ENCODE results near the gene ESAM. TPM values are rescaled to one million over a fixed set of nuclear protein-coding genes. Genes with fewer than 3 reads are reported as not detected.

Gene ESAM
- total RNA-seq, 2 donors from 2014 or later, result 54.2 to 116 TPM

DNA sequence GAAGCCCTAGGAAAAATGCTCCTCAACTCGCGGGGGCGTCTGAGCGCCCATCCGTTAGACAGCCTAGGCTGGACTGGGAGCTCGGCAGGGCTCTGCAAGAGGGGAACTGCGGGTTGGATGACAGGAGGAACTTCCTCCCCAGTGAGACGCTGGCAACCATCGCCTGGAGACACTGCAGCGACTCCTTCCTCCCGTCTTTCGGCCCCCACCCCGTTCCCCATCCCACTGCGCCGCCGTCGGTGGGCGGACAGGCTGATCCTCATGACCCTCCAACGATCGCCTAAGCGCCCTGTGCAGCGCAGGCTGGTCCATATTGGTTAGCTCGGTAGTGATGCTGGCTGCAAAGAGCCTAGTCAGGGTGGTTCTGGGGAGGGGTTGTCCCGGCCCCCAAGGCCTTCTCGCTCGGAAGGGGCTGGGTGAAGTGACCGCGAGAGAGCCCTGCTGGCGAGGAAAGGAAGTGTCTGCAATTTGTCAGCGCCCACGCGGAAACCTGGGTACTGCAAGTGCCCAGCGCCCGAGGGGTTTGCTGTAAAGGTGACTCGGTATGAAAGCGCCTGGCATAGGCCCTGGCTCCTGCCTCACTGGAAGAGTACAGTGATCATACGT, 21.7 kb downstream of the ESAM start:
- Histone ChIP-seq H3K27me3 (replicated peaks; ENCODE audit: insufficient read depth) (no peaks in the 10 kb centered on the region), H3K36me3 (no peaks in the 10 kb centered on the region), H3K4me1 (ENCODE audit: control insufficient read depth in 1 of 2, low read depth in 2 of 2) (peaks cover 6 to 23% of the 10 kb centered on the region in 2 donors), H3K9me3 (no peaks in the 10 kb centered on the region), H3K4me3 (peak overlapping the region; percentile 82), H3K27ac (peak overlapping the region; percentile 19 to 45)
- DNase-seq (ENCODE audit: low spot score) (no peak), ATAC-seq (ENCODE audit: insufficient number of reproducible peaks, low FRiP score, low read depth) (no peak)
- TF ChIP-seq, protein P1, sequence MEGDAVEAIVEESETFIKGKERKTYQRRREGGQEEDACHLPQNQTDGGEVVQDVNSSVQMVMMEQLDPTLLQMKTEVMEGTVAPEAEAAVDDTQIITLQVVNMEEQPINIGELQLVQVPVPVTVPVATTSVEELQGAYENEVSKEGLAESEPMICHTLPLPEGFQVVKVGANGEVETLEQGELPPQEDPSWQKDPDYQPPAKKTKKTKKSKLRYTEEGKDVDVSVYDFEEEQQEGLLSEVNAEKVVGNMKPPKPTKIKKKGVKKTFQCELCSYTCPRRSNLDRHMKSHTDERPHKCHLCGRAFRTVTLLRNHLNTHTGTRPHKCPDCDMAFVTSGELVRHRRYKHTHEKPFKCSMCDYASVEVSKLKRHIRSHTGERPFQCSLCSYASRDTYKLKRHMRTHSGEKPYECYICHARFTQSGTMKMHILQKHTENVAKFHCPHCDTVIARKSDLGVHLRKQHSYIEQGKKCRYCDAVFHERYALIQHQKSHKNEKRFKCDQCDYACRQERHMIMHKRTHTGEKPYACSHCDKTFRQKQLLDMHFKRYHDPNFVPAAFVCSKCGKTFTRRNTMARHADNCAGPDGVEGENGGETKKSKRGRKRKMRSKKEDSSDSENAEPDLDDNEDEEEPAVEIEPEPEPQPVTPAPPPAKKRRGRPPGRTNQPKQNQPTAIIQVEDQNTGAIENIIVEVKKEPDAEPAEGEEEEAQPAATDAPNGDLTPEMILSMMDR (IDR thresholded peaks at IDR 0.05), result peak; percentile 74

DNA sequence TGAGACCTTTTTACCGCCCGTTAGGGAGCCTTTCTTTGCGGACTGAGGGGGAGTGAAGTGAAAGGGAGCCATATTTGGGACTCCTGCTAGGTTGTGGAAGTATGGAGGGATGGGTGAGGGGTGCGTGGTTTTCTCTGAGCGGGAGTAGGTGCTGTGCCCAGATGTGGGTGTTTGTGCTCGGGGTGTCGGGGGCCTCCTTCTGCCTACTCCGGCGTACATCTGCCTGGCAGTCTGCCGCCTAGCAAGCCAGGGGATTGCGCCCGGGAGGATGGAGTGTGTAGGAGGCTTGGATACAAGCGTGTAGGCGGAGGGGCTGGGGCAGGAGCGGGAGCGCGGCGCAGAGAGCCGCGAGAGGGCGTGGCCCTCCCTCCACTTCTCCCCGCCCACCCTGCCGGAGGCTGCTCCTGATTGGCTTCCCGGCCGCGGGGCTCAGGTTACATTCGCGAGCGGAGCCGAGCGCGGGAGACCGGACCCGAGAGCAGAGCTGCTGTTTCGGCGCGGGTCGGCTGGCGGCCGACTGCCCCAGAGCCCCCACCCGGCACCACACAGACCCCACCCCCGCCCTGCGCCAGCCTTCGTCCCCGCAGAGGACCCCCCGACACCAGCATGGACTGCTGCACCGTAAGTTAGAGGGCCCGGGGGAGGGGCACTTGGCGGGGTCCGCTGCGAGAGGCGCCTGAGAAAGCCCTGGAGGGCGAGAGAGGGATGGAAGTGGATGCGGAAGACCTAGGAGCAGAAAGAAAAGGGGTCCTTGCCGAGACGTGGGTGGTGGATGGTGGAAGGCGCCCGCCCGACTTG, 22.4 kb downstream of the ESAM start, which contains the start of gene NRGN:
NRGN (plus strand) TSS at position 464 of the 798 bp plus-strand sequence; CDS start at position 607, 143 bp downstream.
- H3K36me3 ChIP-seq, result no peaks in the 10 kb centered on the region
- H3K9me3 ChIP-seq, result no peaks in the 10 kb centered on the region
- H3K27ac ChIP-seq, result peak within 1 kb of the TSS; percentile 19 to 45
- H3K4me3 ChIP-seq, result peak within 1 kb of the TSS; percentile 82
- peaks cover 6 to 23% of the 10 kb centered on the region in 2 donors for H3K4me1 ChIP-seq (ENCODE audit: control insufficient read depth in 1 of 2, low read depth in 2 of 2)
- DNase-seq (ENCODE audit: low spot score), result peak; percentile 71
- TF ChIP-seq, protein P1 (IDR thresholded peaks at IDR 0.05), result peak; percentile 12
- no peaks in the 10 kb centered on the region for H3K27me3 ChIP-seq (replicated peaks; ENCODE audit: insufficient read depth)
- ATAC-seq (ENCODE audit: insufficient number of reproducible peaks, low FRiP score, low read depth), result peak; percentile 82

DNA sequence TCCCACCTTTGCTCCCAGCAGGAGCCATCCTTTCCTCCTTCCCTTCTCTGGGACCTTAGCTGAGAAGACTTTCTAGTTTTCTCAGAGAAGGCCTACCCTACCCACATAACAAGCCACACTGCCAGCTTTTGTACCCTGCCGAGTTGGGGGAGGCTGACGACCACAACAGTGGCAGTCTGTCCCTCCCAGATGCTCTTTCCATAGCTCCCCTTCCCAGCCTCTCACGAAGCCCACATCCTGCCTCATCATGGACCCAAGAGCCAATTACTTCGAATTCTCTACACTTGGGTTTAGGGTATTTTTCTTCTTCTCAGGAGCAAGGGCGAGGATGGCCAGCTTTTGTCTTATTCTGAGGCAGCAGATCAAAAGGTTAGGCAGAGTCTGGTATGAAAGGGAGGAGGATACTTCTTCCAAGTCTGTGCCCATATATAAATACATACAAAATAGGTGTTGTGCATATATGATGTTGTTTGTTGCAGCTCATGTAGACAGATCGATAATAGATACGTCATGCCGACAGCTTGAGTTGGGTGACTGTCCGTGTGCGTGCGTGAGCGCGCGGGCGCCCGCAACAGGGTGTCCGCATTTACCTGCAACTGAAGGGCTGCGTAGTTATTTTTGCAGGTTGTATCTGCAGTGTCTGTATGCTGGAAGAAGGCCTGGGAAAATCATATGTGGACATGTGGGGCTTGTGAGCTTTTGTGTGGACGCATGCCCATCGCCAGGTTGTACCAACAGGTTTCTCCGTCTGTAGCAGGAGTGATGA, 23.2 kb downstream of the ESAM start:
- no peaks in the 10 kb centered on the region for H3K36me3 ChIP-seq
- DNase-seq (ENCODE audit: low spot score) (no peak), ATAC-seq (ENCODE audit: insufficient number of reproducible peaks, low FRiP score, low read depth) (no peak)
- H3K4me1 ChIP-seq (ENCODE audit: control insufficient read depth in 1 of 2, low read depth in 2 of 2), result peaks cover 6 to 23% of the 10 kb centered on the region in 2 donors
- no peaks in the 10 kb centered on the region for H3K27me3 ChIP-seq (replicated peaks; ENCODE audit: insufficient read depth)
- TF ChIP-seq, protein P1 (IDR thresholded peaks at IDR 0.05), result no peak
- no peaks in the 10 kb centered on the region for H3K9me3 ChIP-seq
- H3K27ac ChIP-seq, result no peak overlapping the region
- H3K4me3 ChIP-seq, result peak overlapping the region; percentile 82

DNA sequence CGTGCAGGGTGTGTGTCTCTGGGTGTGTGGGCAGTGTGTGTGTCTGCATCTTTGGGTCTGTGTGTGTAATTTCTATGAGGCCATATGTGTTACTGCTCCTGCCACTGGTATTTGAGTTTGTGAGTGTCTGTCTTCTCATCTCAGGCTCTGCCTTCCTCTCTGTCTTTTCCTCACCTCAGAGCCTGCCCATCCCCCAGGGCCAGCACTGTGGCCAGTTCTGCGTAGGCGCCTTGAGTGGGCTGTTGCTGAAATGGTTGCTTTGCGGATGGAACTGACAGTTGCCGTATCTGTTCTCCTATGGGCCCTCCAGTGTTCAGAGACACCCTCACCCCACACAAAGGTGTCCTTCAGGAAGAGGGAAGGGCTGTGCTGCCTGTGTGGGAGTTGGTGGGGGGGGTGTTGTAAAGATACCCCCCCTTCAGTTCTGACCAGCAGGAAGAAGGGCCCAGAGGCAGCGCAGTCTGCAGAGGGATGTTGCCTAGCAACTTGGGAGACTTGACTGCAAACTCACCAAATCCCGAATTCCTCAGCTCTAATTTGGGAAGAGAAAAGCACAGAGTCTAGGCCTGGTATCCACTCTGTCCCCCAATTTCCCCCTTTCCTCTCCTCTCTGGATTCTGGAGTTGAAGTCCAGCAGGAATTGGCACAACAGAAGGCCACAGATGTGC, 24.3 kb downstream of the ESAM start:
- no peaks in the 10 kb centered on the region for H3K9me3 ChIP-seq
- peaks cover 6 to 23% of the 10 kb centered on the region in 2 donors for H3K4me1 ChIP-seq (ENCODE audit: control insufficient read depth in 1 of 2, low read depth in 2 of 2)
- TF ChIP-seq, protein P1 (IDR thresholded peaks at IDR 0.05), result no peak
- no peaks in the 10 kb centered on the region for H3K27me3 ChIP-seq (replicated peaks; ENCODE audit: insufficient read depth)
- no peaks in the 10 kb centered on the region for H3K36me3 ChIP-seq
- ATAC-seq (ENCODE audit: insufficient number of reproducible peaks, low FRiP score, low read depth) (no peak), DNase-seq (ENCODE audit: low spot score) (no peak)
- peak overlapping the region in 1 of 2 donors; percentile 1 for H3K27ac ChIP-seq
- no peak overlapping the region for H3K4me3 ChIP-seq
